Left renal pelvis (tissue), 4 donors: ENCODE results near the gene ATL1. TPM values are rescaled to one million over a fixed set of nuclear protein-coding genes. Genes with fewer than 3 reads are reported as not detected.
A peak's percentile ranks its signal among the peaks of the same experiment; 100 is the strongest.

ENCODE experiments used
- DNase-seq, 4 donors: peaks; one replicate each; pipeline ENCODE4 v3.0.0-alpha.2; 2013; ENCODE audit warnings: low read depth in 4 of 4, low spot score in 3 of 4
- polyA plus RNA-seq, 4 donors: library from polyadenylated mRNA; unstranded; fragments of 120-200 nt; gene quantifications; one replicate each; pipeline ENCODE4 v1.2.1, GENCODE V29; 2013; ENCODE audit not compliant: insufficient read length in 4 of 4

Gene ATL1
- 10 to 100 TPM in 2 of 4 donors, 1 to 10 TPM in 2; 6.7 to 15.3 (median 9.7) TPM for polyA plus RNA-seq

DNA sequence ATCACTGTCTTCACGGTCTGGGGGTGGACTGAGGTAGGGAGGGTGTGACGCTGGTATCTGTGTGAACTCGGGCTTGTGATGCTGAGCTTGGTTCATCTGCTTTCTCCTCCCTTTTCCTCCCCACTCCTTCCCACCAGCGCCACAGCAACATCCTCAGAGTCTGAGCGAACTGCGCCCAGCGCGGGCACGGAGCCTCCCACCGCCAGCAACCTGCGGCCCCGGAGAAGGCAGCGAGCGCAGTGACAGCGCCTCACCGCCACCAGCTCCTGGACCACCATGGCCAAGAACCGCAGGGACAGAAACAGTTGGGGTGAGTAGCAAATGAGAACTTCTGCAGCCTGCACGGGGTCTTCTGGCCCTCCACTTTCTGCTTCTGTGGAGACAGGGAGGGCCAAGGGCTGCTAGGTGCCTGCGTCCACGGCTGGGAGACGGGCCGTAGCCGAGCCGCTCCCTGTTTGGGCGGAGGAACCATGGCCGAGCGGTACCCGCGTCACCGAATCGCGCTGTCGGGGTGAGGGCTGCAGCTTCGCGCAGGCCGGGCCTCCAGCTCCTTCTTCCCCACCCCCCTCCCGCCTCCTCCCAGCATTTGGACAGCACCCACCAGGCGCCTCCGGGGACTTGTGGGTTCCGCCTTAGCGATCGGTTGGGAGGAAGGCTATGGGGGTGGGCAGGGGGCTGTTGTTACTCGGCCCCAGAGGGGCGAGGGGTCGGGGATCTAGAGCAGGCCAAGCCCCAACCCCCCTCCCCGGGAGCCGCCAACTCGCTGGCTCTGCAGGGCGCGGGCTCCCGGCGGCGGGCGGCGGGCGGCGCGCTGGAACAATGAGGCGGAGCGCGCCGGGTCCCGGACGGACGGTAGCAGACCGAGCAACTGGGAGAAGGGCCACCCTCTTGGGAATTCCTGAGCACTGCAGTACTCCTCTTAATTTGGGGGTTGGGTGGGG is at the start of gene ATL1:
TSS of gene ATL1 (plus strand) at position 156 of the 941 bp plus-strand sequence. CDS start at position 277, 121 bp downstream.
- DNase-seq, result peak; percentile 55 to 71 (median 66)

DNA sequence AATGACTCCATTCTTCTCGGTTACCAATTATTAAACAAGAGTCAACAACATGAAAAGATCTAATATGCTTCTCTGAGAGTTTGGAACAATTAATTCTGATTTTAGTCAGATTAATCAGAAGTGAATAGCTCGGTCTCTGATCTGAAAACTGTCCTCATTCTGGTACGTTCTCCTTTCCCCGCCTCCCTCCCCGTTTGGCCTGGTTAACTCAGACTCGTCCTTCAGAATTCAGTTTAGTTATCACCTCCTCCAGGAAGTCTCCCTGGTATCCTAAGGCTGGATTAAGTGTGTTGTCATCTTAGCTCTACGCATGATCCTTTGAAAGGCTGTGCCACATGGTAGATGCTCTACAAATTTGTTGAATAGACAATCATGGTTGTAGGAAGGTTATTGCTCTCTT is 49.8 kb upstream of the ATL1 start:
- DNase-seq, result no peak

DNA sequence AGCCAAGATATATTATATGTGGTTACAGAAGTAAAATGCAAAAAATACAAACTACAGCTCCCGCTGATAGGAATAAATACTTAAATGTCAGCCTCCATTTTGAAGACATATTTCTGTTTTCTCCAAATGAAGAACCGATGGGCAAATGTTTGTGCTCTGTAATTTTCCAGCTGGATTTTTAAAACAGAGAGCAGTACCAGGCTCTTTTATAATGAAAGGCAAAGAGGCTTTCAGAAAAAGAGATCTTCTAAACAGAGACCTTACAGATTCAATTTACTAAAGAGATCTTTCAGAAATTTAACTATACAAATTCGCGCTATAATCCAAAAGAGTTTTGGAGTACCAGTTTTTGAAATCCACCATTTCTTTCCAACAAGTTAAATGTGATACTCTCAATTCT is 47.5 kb upstream of the ATL1 start:
- DNase-seq, result no peak

DNA sequence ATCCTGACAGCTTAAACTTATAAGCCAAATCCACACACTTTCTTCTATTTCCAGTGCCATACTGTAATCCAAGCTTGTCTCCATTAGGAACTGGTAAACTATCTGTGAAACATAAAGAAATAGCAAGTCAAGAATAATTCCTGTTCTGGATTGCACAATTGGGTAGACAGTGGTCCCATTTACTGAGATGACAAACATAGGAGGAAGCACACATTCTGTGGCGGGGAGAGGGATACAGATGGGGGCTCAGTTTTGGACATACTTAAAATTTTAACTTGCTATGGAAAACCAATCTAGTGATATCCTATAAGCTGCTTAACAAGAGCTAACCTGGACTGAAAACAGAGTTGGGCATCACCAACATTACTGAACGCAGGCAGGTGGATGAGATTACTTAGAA is 43.9 kb upstream of the ATL1 start:
- no peak for DNase-seq

DNA sequence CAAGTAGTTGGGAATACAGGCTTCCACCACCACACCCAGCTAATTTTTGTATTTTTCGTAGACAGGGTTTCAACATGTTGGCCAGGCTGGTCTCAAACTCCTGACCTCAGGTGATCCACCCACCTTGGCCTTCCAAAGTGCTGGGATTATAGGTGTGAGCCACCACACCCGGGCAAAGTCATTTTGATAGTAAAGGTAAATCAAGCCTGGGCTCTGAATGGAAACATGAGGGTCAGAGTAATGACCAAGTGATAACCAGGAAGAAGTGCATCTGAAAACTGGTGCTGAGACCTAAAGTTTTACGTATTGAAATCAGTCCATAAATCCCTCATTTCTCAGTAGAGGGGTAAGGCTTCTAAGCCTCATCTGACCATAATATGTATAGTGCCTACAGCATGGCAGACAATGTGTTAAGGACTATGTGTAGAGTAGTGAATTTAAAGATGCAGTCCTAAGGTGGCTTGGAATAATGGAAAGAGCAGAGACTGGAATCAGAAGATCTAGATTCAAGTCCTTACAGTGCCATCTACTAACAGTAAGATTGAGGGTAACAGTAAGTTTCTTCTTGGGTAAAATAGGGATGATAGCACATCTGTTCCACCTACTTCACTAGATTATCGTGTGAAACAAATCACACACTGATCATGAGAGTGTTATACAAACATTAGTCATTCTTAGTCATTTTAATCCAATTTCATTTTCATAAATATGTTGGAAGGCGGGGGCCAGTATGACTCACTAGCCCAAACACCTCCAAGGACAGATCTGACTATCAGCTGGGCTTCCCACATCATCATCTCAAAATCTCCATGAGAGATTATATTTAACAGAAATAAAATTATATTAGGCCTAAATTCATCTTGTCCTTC is 38.8 kb upstream of the ATL1 start:
- DNase-seq, result no peak

DNA sequence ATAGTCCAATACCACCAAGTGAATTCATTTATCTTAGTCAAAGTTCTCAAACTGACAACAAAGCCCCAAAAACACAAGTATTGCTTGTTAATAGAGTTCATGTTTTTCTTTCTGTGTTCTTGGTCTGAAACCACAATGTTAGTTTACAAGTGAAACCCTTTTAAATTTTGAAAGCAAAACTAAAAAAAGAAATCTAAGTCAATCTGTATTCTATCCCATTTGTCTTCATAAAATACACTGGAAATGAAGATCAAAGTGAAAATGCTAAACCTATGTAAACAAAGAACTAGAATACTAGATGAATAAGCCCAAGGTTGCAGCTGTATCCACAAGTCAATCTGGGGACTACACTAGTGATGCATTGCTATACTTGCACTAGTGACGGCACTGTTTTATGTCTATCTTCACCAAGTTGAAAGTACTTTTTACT is 38.0 kb upstream of the ATL1 start:
- DNase-seq, result no peak

DNA sequence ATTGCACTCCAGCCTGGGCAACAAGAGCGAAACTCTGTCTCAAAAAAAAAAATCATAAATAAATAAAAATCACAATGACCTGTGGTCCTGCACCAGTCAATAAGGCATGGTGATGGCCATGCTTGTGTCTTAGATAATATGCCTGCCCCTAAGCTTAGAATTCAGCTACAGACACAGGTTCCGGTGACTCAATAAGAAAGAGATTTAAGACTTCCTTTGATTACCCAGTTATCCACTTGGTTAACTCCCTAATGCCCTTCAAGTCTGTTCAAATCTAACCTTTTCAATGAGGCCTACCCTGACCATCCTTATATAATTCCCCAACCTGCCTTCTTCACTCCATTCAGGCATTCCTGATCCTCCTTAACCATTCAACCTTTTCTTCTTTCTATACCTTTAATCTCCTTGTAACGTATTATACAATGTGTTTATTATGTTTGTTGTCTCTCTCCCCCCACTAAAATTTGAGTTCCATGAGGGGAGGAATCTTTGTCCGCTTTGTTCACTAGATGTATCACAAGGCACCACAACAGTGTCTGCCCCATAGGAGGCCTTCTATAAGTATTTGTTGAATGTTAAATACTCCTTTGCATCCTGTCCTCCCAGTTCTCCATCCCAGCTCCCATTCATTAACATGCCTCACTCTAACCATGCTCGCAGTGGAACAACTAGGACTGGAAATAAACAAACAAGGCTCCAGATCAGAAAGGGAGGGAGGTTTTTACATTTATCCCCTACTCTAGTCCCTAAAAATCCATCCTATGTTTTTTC is 36.5 kb upstream of the ATL1 start:
- no peak for DNase-seq

DNA sequence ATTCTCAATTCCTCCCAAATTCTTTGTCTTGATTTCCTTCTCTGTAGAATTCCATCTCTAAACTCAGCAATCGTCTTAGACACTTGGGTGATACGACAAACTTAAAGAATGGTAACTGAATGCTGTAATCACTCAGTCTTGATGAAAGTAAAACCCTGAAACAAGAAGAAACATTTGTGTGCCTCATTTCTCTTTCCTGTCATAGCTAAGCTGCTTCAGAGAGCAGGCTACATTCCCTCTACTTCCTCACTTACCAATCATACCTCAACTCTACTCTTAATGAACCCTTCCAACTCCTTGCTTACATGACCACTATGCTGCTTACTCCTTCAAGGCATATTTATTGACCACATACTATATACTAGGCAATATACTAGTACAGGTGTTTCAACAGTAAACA is 35.9 kb upstream of the ATL1 start:
- DNase-seq, result no peak

DNA sequence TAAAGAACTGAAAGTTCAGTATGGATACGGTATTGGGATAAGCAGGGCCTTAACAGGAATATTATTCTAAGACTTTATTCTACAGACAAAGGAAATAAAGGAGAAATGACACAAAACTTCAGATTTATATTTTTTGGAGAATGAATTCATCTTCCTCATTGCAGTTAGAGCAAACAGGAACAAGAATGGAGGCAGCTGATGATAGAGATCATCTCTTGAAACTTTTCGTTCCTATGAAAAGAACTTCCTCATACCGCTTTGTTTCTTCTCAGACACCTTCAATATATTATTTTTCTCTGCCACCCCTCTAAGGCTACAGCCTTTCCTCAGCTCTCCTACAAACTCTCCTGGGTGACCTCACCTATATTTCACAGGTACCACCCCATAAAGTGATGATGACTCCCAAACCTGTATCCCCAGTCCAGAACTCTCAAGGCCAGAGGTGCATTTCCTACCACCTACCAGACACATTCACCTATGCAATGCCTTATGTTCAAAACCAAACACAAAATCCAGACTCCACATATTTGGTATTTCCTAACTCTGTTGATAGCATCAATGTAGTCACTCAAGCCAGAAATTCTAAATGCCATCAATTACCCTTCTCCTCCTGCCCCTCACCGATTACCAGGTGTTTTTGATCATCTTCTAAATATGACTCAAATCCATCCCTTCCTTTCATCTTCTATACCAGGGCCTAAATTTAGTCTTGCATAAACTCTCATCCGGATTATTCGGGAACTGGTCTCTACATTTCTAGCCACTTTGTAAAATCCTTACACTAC is 35.0 kb upstream of the ATL1 start:
- no peak for DNase-seq

DNA sequence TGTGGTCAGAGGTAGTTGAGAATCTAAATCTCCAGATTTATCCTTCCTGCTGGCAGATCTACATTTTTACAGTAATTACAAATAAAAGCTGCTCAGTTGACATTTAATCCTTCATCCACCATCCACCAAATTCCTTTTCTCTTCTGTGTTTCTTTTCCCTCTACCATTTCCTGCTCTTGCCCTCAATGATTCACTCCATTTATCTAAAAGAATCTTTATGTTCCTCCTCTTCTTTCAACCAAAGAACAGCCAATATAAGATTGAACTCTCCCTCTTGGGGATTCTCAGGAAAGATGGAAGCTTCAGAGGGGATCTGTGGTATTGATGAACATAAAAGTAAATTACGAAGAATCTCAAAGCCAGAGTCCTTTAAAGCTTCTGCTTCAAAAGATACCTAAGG is 31.9 kb upstream of the ATL1 start:
- no peak for DNase-seq

DNA sequence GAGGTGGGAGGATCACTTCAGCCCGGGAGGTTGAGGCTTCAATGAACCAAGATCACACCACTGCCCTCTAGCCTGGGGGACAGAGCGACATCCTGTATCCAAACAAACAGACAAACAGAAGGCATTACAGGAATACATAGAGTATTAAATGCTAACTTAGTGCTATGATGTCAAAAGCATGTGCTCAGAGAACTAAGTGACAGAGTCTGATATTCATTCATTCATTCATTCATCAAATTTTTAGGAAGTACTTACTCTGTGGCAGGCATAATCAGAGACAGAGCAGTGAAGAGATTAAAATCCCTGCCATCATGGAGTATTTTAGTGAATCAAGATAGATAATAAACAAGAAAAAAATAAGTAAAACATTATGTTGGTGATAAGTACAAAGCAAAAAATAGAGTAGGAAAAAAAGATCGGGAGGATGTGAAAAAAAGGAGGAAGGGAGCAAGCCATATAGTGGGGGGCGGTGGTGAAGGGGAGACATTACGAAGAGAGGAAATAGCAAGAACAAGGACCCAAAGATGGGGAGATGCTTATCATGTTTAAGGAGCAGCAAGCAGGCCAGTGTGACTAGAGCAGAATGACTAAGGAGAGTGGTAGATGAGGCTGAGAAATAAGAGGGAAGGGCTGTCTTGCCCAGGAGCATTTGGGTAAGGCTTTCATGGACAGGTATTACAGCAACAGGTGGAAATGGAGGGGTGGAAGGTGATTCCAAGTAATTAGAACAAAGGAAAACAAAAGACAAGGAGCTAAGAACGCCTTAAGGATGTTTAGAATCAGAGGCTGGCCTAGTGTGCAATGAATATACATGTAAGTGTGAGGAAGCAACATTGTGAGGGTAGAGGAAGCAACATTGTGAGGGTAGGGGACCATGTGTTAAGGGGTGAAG is 30.4 kb upstream of the ATL1 start:
- no peak for DNase-seq

DNA sequence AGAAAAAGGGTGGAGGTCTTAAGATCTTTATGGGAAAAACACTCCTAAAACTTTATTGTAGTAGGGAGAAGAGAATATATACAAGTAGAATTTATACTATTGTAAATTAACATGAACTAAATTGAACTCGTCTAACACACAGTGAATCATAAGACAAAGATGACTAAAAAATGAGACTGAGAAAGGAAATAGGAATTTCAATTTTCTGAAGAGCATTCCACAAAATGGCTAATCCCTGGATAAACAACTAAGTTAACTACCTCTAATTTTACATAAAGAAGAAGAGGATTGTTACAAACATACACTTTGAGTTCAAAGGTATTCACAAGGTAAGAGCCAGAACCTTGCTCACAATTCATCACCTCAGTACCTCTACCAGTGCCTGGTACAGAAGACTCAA is 29.6 kb upstream of the ATL1 start:
- DNase-seq, result no peak

DNA sequence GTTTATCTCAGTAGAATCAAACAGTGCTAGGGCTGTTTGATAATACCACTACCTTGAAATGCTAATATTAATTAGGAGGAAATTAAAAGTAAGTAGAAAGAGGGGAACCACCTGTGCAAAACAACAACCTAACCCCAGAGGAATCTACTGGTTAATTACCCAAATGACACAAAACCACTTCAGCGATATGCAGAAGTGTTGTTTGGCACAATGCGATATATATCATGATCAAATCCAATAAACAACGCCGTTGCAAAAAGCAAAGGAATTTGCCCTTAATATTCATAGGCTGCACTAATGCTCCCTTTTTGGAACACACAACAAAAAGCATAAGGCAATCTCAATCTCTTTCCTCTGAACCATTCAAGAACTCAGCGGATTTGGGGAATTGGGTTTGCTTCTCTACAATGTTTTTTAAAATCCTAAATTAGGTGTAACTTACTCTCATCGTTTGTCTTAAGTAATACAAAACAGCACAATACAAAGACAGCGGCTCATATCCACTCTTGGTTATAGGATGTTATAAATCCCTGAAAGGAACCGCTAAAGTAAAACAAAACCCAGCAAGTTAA is 29.1 kb upstream of the ATL1 start:
- no peak for DNase-seq

DNA sequence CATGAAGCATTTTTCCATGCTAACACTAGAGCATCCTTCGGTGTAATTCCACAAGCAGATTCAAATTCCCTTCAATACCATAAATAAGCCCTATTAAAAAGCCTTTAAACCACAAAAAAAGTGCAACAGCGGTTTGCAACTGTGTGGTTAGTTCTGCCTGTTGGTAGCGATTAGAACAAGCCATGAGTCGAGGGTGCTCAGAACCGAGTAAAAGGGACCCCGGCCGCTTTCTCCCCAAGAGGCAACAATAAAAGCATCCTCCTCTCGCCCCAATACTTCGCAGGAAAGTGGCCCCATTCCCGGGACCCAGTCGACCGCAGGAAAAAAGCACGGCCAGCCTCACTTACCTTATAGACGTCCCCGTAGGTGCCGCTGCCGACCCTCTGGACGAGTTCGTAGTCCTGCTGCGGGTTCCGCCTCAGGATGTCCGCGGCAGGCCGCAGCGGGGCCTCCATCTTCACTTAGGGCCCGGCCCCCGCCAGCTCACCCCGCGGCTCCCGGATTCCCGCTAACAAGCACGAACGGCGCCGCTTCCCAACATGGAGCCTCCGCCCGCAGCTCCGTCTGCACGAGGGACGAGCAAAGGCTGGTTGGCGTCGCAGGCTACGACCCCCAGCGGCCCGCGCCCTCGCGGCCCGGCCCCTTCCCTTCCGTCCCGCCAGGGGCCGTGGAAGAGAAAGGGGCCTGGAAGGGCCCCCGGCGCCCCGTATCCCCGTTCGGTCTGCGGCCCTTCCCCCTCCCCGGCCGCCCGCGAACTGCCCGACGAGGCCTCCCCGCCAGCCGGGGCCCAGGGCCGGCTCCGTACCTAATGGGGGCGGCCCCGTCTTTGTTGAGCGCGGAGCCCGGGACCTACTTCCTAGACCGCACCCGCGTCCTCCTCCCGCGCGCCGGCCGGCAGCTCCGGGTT is 28.1 kb upstream of the ATL1 start:
- DNase-seq, result peak in 3 of 4 donors; percentile 31 to 45 (median 37)

DNA sequence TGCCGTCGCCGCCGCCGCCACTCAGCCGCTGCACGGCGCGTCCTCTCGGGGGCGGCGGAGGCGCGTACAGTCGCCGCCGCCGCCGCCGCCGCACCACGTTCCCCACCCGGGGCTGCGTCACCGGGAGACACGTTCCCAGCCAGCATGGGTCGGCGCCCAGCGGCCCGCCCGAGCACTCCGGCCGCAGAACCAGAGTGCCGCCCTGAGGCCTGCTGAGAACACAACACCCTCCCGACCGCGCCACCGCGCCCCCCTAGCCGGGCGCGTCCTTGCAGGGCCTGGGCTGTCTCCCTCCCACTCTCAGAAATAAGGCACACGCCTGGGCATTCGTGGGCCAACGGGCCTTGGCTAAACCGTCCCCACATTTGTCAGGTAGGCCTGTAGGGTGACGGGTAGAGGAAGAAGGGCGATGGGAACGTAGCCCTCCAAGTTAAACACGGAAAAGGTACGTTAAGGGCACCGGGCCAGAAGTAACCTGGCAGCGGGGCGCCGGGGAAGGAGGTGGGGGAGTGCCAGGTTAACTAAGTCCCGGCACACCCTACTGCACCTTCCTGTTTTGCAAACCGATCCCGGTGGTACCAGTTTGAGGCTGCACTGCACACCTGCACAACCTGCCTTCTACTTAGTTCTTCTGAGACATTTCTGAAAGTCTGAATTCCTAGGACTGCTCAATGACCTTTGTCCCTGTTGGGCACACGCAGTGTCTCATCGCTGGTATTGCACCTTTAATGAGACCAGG is 27.3 kb upstream of the ATL1 start, which contains the start of gene MAP4K5:
TSS of gene MAP4K5 (minus strand) at position 68 of the 739 bp plus-strand sequence. CDS start 520 bp downstream, outside the sequence.
- peak; percentile 71 to 84 (median 79) for DNase-seq

DNA sequence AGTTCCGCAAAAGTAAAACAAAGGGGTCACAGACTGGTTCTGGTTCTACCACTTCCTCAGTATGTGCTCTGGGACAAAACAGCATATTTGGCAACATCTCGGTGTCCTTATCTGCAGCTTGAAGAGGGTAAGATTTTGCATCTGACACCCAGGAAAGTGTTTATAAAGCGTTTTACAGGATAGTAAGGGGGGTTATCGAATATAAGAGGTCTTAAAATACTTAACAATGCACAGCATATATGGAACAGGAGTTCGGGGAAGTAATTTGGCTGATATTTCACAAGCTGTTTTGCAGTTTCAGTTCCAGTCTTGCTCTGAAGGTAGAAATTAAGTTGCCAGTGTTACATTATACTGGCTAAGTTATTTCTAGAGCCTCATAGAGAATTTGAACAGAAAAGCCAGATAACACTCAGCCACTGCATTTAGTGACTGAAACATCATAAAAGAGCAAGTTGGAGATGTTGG is 26.7 kb upstream of the ATL1 start:
- DNase-seq, result no peak
